Kidney (tissue), 14 donors: ENCODE measurements around the gene CARD10. TPM values are rescaled to one million over a fixed set of nuclear protein-coding genes. Genes with fewer than 3 reads are reported as not detected.
"Not testable (repeated sequence)": the region's sequence is repeated elsewhere in the genome, so short reads cannot be mapped to it uniquely, and the experiment has no call there.

Experiments
- DNase-seq, 5 donors: peaks; one replicate each; pipeline ENCODE4 v3.0.0-alpha.2; 2013 to 2020
- FAIRE-seq: peaks from 2 replicates; lab custom pipeline; 2012; peaks lifted over from hg19 to GRCh38; lab: Jason Lieb, UNC
- H3K27ac ChIP-seq, 2 donors: one replicate each; pipeline ENCODE4 v1.7.0; 2013; ENCODE audit warnings: low read depth in 2 of 2, low read length in 2 of 2, inconsistent platforms in 1 of 2
- H3K27me3 ChIP-seq: one replicate; pipeline ENCODE4 v1.7.1; 2013; ENCODE audit warnings: low read length, inconsistent platforms; ENCODE audit not compliant: control insufficient read depth, insufficient read depth
- H3K36me3 ChIP-seq, 3 donors: one replicate each; pipeline versions ENCODE4 v1.7.0 to v1.7.1; 2013; ENCODE audit warnings: low read length in 3 of 3, control low read depth in 1 of 3, inconsistent platforms in 1 of 3; ENCODE audit not compliant: insufficient read depth in 3 of 3, control insufficient read depth in 2 of 3
- H3K4me1 ChIP-seq, 3 donors: one replicate each; pipeline versions ENCODE4 v1.7.0 to v1.7.1; 2013; ENCODE audit warnings: low read length in 3 of 3, inconsistent platforms in 1 of 3, low read depth in 1 of 3; ENCODE audit not compliant: control insufficient read depth in 2 of 3, insufficient read depth in 2 of 3
- H3K4me3 ChIP-seq, 3 donors: one replicate each; pipeline versions ENCODE4 v1.7.0 to v1.8.1; 2013; ENCODE audit warnings: low read length in 3 of 3, control low read depth in 1 of 3, inconsistent platforms in 1 of 3
- H3K9ac ChIP-seq, 3 donors: one replicate each; pipeline versions ENCODE4 v1.7.0 to v1.7.1; 2013; ENCODE audit warnings: low read length in 3 of 3, control low read depth in 1 of 3, inconsistent platforms in 1 of 3
- H3K9me3 ChIP-seq, 3 donors: one replicate each; pipeline versions ENCODE4 v1.7.0 to v1.7.1; 2013; ENCODE audit warnings: low read length in 3 of 3, control low read depth in 1 of 3, inconsistent platforms in 1 of 3; ENCODE audit not compliant: control insufficient read depth in 2 of 3, insufficient read depth in 1 of 3
- CTCF ChIP-seq: IDR thresholded peaks from 3 replicates; pipeline ENCODE4 v1.5.1; 2012; ENCODE audit warnings: mild to moderate bottlenecking, moderate library complexity, borderline replicate concordance; ENCODE audit not compliant: insufficient read depth; ENCODE audit errors: extremely low read depth
- intact Hi-C: fragments of 100-400 bp; cut with DNase I; formaldehyde crosslinking; loops from one replicate; pipeline ENCODE4 v1.11.1; 2022
- polyA plus RNA-seq: library from polyadenylated mRNA; stranded (reverse); fragments of 350-450 nt; fragmentation: Illumina TruSeq; extraction: RNeasy Lipid Tissue Mini Kit (QIAGEN cat#74804); gene quantifications from one replicate; pipeline ENCODE4 v1.2.3, GENCODE V29; 2014; ENCODE audit warnings: low read depth, low replicate concordance; ENCODE audit not compliant: insufficient read depth
- total RNA-seq: library from RNA; stranded (reverse); fragmentation: NEBNext Ultra II Directional; extraction: Animal tissue kit (Norgen Biotek cat#: 25700); gene quantifications from one replicate; pipeline ENCODE4 v1.2.1, GENCODE V29; 2021
- donor health status: control.
- donor health status: control.
- donor health status: control.
- donor health status: control.
- donor health status: control.
- donor health status: DM: yes; HTN: yes; CAD: no.
- donor health status: Normal renal cell carcinoma (clear cell type).

The CARD10 gene
- total and polyA plus RNA-seq, 2 donors from 2014 or later: 32.4 to 42.3 TPM

- intact Hi-C loops: no loop called here
- TF ChIP-seq CTCF: no peak
Measured at GRCh38 chr22:37471727-37472417, 47.3 kb downstream of the CARD10 start.

GRCh38 chr22:37470087-37470445, 49.1 kb downstream of the CARD10 start:
- H3K36me3 ChIP-seq: no peaks in the 10 kb centered on the region
- no peaks in the 10 kb centered on the region for H3K4me1 ChIP-seq
- no peak for TF ChIP-seq CTCF
- no peaks in the 10 kb centered on the region for H3K27me3 ChIP-seq
- FAIRE-seq (no peak), DNase-seq (no peak)
- intact Hi-C loops: no loop called here
- H3K4me3 ChIP-seq: no peak overlapping the region
- no peak overlapping the region for H3K27ac ChIP-seq
- H3K9me3 ChIP-seq: no peaks in the 10 kb centered on the region
- H3K9ac ChIP-seq: no peak overlapping the region

More at GRCh38 chr22:37471727-37472417, 47.3 kb downstream of the CARD10 start:
- Histone ChIP-seq H3K9ac (no peak overlapping the region), H3K9me3 (no peaks in the 10 kb centered on the region), H3K27me3 (no peaks in the 10 kb centered on the region), H3K36me3 (no peaks in the 10 kb centered on the region), H3K4me1 (no peaks in the 10 kb centered on the region), H3K4me3 (no peak overlapping the region), H3K27ac (no peak overlapping the region)
- DNase-seq (no peak), FAIRE-seq (no peak)

- FAIRE-seq (no peak), DNase-seq (no peak)
- Histone ChIP-seq H3K9ac (no peak overlapping the region), H3K27ac (no peak overlapping the region), H3K27me3 (no peaks in the 10 kb centered on the region), H3K36me3 (no peaks in the 10 kb centered on the region), H3K9me3 (no peaks in the 10 kb centered on the region), H3K4me1 (no peaks in the 10 kb centered on the region), H3K4me3 (no peak overlapping the region)
- intact Hi-C loops: no loop called here
- TF ChIP-seq CTCF: no peak
Measured at GRCh38 chr22:37469416-37470086, 49.7 kb downstream of the CARD10 start.

GRCh38 chr22:37468201-37468695, 51.0 kb downstream of the CARD10 start:
- H3K9me3 ChIP-seq, FAIRE-seq, H3K27me3 ChIP-seq, H3K4me1 ChIP-seq, H3K9ac ChIP-seq, intact Hi-C loops, H3K36me3 ChIP-seq, H3K27ac ChIP-seq, H3K4me3 ChIP-seq, DNase-seq: not testable (repeated sequence)
